ENCODE measurements around the gene APOL1. TPM values are rescaled to one million over a fixed set of nuclear protein-coding genes. Genes with fewer than 3 reads are reported as not detected.
A peak's percentile ranks its signal among the peaks of the same experiment; 100 is the strongest.

Gene APOL1
- total and polyA plus RNA-seq, 2 of the 13 experiments (the other 11 are each of a cell fraction or from before 2014, with no cell fraction given), result 20.3 to 75.0 TPM

DNA sequence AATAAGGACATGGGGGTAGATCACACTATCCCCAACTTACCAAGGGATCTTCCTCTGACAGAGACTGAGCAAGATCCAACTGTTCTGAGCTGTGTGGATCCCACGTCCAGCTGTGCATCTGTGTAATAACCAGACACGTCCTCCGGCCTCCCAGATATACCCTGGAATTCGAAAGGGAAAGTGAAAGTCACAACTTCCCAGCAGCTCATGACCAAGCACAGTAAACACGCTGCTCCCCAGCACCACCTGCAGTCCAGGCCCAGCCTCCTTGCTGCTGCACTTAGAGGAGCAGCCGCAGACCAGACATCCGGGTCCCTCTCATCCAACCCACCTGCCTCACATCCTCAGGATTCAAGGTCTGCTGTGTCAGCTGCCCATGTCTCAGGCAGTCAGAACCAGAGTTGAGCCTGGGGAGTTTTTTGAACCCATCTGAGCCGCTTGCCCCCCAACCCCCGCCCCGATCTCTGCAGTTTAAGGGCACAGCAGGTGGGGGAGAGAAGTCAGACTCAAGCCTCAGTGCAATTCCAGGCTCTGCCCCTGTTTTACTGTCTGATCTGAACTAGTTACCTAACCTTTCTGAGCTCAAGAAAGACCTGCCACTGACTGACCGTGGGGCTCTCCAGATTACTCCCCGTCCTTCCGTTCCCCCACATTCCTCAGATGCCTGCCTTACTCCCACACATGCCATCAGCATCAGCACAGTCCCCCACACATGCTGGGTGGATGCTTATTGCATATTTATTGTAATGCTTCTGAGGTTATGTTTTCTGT is 13.3 kb upstream of the APOL1 start, which contains the start of gene APOL2 (continued):
- TF ChIP-seq TRAFD1 (CRISPR knock-in tag; IDR thresholded peaks at IDR 0.05; ENCODE audit: borderline replicate concordance) (no peak), KDM5B (CRISPR knock-in tag; IDR thresholded peaks at IDR 0.05; ENCODE audit: borderline replicate concordance) (0 out of 2 replicates have a peak, but pooled peaks have one; percentile 31), ZNF224 (CRISPR knock-in tag; IDR thresholded peaks at IDR 0.05) (no peak), ZNF33A (CRISPR knock-in tag; IDR thresholded peaks at IDR 0.05; ENCODE audit: borderline replicate concordance) (no peak), TBX2 (CRISPR knock-in tag; IDR thresholded peaks at IDR 0.05; ENCODE audit: borderline replicate concordance) (0 out of 2 replicates have a peak, but pooled peaks have one; percentile 32), ELF4 (CRISPR knock-in tag; IDR thresholded peaks at IDR 0.05; ENCODE audit: borderline replicate concordance) (no peak), HOXD1 (CRISPR knock-in tag; IDR thresholded peaks at IDR 0.05) (0 out of 2 replicates have a peak, but pooled peaks have one; percentile 36), CHCHD3 (CRISPR knock-in tag; IDR thresholded peaks at IDR 0.05) (no peak), GABPA (IDR thresholded peaks at IDR 0.05; ENCODE audit: low read depth, low read length) (no peak), GABPA (CRISPR knock-in tag; IDR thresholded peaks at IDR 0.05; ENCODE audit: low read depth) (peak; percentile 63), ZNF280D (CRISPR knock-in tag; IDR thresholded peaks at IDR 0.05) (peak; percentile 26; the same call in 1 of the 2 replicates), NFKB2 (CRISPR knock-in tag; IDR thresholded peaks at IDR 0.05; ENCODE audit: borderline replicate concordance) (no peak), ISX (CRISPR knock-in tag; conservative IDR thresholded peaks at IDR 0.05) (no peak), NCOA2 (CRISPR knock-in tag; IDR thresholded peaks at IDR 0.05) (no peak; the same call in 1 of the 2 replicates), ATRX (CRISPR knock-in tag; IDR thresholded peaks at IDR 0.05; ENCODE audit: borderline replicate concordance) (no peak), KDM2A (CRISPR knock-in tag; IDR thresholded peaks at IDR 0.05; ENCODE audit: borderline replicate concordance, low read depth) (peak; percentile 78)
- TF ChIP-seq, protein P1, sequence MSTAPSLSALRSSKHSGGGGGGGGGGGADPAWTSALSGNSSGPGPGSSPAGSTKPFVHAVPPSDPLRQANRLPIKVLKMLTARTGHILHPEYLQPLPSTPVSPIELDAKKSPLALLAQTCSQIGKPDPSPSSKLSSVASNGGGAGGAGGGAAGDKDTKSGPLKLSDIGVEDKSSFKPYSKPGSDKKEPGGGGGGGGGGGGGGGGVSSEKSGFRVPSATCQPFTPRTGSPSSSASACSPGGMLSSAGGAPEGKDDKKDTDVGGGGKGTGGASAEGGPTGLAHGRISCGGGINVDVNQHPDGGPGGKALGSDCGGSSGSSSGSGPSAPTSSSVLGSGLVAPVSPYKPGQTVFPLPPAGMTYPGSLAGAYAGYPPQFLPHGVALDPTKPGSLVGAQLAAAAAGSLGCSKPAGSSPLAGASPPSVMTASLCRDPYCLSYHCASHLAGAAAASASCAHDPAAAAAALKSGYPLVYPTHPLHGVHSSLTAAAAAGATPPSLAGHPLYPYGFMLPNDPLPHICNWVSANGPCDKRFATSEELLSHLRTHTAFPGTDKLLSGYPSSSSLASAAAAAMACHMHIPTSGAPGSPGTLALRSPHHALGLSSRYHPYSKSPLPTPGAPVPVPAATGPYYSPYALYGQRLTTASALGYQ (CRISPR knock-in tag; IDR thresholded peaks at IDR 0.05), result no peak
- TF ChIP-seq, protein P2, sequence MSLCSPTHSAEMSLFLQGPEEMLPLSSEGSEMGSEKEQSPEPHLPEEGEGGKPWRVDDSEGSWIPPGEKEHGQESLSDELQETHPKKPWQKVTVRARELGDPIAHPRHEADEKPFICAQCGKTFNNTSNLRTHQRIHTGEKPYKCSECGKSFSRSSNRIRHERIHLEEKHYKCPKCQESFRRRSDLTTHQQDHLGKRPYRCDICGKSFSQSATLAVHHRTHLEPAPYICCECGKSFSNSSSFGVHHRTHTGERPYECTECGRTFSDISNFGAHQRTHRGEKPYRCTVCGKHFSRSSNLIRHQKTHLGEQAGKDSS (CRISPR knock-in tag; IDR thresholded peaks at IDR 0.05; ENCODE audit: borderline replicate concordance, low read depth), result peak; percentile 85; the same call in 1 of the 2 replicates
